Activated CD8-positive, alpha-beta memory T cell treated with anti-CD3 and anti-CD28 coated beads, Interleukin-2, amount 50 U/mL, for 1 hour (primary cell): ENCODE results near the gene HAVCR2.
"Not testable (repeated sequence)": the region's sequence is repeated elsewhere in the genome, so short reads cannot be mapped to it uniquely, and the experiment has no call there.

Source experiments
- DNase-seq: peaks from one replicate; pipeline ENCODE4 v3.0.0-alpha.2; 2020; ENCODE audit errors: extremely low read depth

HAVCR2 gene

DNA sequence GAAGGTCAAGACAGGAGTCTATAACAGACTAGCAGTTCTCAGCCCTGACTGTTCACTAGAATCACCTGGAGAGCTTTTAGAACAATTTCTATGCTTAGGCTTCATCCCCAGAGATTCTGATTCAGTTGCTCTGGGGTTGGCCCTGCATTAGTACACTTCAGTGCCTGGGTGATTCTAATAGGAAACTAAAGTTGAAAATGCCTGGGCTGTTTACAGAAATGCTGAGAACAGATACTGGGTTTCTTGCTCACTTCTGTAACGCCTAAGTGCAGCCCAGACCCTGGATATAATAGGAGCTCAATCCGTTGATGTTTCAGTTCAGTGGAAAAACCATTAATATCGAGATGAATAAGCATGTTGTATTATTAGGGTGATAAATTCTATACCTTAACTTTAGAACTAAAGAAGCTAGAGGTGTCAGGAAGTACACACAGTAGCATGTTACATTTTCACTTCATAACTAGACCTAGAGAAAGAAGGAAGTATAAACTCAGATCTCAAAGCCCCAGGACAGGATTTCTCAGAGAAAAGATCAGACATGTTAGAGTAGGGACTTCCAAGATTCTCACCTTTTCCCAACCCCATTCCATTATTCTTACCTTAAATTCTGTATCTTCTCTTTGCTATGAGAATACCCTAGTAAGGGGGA, 20.4 kb downstream of the HAVCR2 start:
- DNase-seq: no peak

DNA sequence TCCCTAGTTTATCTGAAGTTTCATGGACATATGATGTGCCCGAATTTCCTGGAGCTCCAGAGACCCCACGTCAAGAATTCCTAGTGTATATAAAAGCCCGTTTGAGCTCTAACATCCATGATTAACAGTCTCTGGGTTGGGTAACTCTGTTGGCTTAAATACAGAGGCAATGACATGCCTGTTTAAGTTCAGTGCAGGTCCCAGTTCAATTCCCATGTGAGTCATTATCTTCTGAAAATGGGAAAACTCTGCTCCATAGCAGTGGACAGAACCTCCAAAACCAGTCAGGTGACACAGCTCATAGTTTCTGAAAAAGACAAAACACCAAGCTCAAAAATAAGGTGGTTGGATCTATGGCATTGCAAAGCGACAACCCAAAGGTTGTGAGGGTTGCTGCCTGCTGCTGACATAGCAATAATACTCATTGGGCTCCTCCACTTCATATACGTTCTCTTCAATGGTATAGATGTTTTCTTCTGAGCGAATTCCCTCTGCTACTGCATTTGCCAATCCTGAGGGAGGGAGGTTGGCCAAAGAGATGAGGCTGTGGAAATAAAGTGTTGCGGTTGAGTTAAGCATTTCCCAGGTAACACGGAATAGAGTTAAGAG, 22.0 kb downstream of the HAVCR2 start:
- DNase-seq: no peak

DNA sequence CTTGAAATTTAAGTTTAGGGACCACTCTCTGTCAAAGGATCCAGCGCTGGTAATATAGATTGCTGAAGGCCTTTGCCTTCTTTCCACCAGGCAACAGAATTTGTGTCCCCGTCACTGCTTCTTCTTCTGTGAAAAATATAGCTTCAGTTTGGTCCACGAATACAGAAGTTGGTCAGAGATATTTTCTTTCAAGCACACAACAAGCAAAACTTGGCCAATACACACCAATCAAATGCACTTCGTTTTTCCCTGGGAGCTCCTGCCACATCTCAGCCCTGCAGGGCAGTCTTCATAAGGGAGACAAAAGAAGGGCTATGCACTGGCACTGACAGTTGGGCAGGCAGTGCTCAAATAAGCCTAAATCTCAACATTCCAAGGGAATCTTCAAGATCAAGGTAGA, 22.9 kb downstream of the HAVCR2 start:
- DNase-seq: no peak

DNA sequence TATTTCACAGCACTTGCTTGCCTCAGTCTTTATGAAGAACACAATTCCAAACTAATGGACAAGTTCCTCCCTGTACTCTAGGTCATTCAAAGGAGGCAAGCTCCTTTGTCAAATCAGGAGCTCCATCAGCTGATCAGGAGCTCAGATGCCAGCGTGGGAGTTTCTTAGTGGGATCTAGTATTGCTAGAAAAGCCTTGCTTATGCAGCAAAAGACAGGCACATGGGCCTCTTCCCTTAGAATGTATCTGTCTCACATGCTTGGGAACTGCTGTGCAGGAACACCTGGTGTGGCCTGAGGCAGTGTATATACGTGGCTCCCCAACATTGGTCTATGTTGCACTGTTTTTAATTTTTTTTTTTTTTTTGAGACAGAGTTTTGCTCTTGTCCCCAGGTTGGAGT, 28.6 kb downstream of the HAVCR2 start:
- DNase-seq: no peak

DNA sequence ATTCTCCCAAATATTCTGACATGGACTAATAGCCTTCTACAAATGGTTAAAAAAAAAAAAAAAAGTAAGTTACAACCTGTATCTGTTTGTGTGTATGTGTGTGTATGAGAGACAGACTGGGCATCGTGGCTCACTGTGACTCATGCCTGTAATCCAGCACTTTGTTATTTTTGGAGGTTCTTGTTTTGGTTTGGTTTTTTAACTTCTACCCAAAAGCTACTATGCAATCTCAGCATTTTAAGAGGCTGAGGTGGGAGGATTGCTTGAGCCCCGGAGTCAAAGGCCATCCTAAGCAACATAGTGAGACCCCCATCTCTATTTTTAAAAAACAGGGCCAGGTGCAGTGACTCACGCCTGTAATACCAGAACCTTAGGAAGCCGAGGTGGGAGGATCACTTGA, 32.3 kb downstream of the HAVCR2 start:
- no peak for DNase-seq

DNA sequence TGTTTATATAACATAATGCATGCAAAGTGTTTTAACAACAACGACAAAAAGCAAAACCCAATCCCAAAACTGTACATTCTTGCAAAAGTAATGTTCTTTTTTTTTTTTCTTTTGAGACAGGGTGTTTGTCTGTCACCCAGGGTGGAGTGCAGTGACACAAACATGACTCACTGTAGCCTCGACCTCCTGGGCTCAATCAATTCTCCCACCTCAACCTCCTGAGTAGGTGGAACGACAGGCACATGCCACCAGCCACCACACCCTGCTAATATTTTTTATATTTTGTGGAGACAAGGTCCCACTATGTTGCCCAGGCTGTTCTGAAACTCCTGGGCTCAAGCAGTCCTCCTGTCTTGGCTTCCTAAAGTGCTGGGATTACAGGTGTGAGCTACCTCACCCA, 36.3 kb downstream of the HAVCR2 start:
- DNase-seq: no peak

DNA sequence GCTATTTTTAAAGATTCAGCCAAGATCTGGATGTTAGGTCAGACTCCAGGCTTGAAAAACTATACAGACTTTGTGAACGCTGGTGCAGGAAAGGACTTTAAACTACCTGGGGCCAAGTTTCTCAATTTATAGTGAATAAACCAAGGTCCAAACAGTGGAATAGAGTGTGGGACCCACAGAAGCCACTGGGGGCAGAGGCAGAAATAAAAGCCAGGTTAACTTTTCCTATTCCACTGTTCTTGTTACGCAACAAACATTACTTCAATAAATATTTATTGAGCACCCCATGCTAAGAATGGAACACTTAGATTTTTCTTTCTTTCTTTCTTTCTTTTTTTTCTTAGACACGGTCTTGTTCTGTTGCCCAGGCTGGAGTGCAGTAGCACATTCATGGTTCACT, 38.9 kb downstream of the HAVCR2 start:
- no peak for DNase-seq

DNA sequence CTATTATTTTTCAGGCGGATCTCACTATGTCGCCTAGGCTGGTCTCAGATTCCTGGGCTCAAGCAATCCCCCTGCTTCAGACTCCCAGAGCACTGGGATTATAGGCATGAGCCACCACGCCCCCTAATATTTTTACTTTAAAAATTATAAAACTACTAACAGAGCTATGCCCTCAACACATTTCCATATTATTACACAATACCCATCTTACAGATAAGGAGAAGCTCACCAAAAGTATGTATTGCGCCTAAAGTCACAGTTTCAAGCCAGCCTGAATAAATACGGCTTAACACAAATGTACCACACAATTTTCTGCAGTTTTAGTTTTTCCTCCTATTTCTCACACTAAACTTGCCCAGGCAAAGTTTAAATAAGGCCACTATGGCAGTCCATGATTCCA, 40.1 kb downstream of the HAVCR2 start:
- no peak for DNase-seq

DNA sequence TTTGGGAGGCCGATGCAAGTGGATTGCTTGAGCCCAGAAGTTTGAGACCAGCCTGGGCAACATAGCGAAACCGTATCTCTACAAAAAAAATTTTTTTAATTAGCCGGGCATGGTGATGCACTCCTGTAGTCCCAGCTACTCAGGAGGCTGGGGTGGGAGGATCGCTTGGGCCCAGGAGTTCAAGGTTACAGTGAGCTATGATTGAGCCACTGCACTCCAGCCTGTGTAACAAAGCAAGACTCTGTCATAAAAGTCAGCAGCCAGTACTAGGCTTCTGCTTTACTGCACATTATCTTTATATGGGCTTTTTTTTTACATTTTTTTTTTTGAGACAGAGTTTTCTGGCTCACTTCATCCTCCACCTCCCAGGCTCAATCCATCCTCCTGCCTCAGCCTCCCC, 40.5 kb downstream of the HAVCR2 start:
- DNase-seq: no peak

DNA sequence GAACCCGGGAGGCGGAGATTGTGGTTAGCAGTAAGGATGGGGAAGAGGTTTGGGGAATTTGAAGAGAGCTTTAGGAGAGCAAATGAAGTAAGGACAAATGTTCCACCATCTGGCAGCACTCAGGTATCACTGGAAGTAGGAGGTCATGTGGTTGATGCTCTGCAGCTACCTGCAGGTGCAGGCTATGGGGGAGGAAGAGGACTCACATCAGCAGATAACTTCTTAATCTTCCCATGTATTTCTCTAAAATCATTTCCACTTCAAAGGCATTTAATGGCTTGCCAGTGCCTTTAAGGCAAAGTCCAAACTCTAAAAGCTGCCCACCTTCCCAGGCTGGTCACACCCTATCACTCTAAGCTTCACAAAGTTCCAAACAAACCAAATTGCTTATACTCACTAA, 41.8 kb downstream of the HAVCR2 start:
- DNase-seq: no peak

DNA sequence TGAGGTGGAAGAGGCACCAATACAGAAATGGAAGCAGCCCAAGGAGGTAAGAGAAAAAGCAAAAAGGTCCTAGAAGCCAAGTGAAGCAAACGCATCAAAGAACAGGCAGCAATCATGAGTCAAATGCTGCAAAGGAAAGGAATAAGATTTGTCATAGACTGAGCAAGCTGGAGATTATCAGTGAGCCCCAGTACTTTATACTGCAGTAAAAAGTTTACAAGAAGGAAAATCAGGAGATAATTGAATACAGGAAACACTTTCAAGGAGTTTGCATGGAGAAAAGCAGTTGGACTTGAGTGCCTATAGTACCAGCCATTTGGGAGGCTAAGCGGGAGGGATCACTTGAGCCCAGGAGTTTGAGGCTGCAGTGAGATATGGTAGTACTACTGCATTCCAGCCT, 42.8 kb downstream of the HAVCR2 start:
- DNase-seq: no peak

DNA sequence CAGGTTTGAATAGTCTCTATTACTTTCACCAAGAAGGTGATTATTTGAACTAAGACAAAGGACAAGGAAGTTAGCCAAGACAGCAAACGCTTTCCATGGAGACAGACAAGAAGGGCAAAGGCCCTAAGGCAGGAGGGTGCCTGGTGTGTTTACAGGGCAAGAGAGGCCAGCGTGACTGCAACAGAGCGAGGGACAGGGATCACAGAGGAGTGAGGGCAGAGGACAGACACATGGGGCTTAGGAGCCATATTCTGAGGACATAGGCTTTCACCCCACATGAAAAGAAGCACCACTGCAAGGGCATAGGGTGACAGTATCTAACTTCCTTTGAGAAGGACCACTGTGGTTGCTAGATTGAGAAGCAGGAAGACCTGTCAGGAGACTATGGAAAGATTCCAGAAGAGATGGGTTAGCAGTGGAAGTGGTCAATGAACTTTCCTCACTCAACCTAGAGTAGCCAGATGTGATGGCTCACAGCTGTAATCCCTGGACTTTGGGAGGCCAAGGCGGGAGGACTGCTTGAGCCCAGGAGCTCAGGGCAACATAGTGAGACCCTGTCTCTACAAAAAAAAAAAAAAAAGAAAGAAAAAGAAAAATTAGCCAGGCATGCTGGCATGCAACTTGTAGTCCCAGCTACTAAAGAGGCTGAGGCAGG, 44.9 kb downstream of the HAVCR2 start:
- no peak for DNase-seq

DNA sequence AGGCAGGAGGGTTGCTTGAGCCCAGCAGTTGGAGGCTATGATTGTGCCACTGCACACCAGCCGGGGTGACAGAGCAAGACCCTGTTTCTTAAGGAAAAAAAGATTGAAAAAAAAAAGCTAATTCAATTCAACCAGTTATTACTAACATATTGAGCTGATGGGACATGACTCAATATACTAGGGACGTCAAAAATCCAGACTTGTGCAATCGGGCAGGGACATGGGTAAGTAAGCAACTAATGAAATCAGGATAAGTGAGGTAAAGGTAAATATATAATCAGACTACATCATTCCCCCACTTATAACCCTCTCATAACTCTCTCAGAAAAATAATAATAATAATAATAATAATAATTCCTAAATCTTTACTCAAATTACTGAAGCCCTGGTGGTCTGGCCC, 49.0 kb downstream of the HAVCR2 start:
- no peak for DNase-seq

DNA sequence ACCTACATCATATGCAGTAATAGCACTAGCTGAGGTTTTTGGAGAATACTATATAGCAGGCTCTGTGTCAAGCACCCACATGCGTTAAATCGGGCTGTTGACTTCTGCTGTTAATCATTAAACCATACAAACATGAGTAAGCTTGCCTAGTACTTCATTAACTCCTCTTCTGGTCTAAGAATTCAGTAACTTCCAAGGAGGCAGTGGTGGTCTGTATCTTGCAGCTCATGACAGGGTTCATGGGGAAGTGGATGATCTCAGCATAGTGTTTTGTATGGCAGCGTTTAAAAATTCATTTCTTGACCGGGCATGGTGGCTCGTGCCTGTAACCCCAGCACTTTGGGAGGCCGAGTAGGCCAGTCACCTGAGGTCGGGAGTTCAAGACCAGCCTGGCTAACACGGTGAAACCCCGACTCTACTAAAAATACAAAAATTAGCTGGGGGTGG, 49.7 kb downstream of the HAVCR2 start, which contains the start of gene HAVCR1:
Gene HAVCR1, minus strand, starts transcription at position 24 of the 447 bp plus-strand sequence. CDS start 1,173 bp downstream, outside the sequence.
- DNase-seq: no peak

DNA sequence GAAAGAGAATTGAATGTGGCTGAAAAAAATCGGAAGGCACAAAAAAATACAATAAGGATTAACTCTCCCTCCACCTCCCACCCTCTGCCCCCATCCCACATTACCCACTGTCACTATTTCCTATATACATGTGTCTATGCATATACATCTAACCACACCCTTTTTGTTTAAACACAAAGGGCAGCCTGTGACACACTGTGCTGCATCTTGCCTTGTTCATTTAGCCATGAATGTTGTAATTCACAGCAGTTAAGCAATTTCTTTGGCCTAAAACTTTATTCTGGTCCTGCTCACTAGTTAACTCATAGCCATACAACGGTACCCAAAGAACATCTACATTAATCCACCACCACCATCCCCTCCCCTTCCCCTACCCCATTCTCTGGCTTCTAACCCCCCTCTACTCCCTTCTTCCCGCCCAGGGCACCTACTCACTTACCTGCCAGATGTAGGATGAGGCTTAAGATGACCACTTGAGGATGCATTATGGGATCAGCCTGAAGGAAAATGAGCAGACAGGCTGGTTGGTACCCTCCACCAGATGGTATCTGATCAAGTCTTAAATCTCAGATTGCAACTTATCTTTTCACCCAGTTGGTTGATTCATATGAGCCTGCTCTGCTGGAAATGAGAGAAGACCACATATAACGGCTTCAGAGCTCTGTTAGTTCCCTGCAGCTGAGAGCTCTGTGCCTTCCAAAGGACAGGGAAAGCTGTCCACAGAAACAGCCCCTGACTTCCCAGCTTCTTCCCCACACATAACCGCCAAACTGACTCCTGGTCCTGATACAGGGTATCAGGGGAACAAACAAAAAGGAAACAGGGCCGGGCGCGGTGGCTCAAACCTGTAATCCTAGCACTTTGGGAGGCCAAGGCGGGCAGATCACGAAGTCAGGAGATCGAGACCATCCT, 51.1 kb downstream of the HAVCR2 start:
- DNase-seq: no peak

DNA sequence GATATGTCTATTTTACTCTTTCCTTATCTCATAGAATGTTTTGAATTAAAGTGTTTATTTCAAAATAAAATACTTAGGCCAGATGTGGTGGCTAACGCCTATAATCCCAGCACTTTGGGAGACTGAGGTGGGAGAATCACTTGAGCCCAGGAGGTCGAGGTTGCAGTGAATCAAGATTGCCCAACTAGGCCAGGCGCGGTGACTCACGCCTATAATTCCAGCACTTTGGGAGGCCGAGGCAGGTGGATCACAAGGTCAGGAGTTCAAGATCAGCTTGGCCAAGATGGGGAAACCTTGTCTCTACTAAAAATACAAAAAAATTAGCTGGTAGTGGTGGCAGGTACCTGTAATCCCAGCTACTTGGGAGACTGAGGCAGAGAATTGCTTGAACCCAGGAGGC, 52.0 kb downstream of the HAVCR2 start:
- DNase-seq: not testable (repeated sequence)

DNA sequence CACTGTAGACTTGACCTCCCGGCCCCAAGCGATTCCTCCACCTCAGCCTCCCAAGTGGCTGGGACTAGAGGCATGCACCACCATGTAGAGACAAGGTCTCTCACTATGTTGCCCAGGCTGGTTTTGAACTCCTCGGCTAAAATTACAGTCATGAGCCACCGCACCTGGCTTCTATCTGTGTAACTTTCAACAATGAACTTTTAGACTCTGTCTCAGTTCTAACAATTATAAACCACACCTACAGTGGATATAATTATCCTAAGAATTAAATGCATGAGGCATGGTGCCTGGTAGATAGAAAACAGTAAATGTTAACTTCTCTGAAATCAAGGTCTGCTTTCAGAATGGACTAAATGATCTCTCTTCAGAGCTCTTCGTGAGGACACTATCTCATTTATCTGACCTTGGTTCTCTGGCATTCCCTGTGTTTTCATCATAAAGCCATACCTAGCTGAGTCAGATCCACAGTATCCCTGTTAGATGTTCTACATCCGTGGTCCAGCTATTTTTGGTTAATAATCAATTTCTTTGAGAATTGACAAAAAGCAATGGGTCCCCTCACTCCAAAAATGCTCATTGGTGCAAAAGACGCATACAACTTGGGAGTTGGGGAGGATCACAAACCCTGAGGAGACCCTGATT, 57.1 kb downstream of the HAVCR2 start:
- DNase-seq: no peak

DNA sequence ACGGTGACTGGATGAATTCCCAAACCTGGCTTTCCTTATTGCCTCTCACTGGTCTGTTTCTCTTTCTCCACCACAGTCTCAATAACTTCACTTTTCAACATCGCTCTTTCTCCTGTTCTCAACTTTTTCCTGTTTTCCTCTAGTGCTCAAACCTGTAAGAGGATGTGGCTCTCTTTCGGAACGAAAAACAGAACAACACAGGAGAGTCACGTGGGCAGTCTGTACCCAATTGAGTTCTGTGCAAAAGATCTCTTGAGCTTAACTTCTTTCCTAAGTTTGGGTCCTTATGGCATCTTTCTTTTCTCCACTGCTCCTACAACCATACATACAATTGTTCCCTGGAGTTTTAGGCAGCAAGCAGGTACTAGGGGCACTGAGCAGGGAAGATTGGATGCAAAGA, 58.8 kb downstream of the HAVCR2 start:
- DNase-seq: no peak

DNA sequence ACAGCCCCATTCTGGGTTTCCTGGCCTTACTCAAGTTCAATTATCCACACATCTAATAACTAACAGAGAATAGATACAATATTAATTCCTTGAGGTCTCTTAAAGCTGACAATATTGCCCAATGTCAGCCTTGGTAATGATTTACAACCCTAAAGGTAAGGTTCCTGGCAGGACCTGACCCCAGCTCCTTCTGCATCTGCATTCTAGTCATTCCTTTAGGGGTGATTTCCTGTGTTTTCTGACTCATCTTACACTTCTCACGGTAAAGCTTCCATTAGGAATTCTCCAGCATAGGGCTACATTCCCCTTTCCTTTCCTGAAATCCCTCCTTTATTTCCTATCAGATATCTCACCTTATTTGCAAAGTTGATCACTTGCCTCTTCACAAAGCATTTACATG, 59.2 kb downstream of the HAVCR2 start:
- DNase-seq: no peak

DNA sequence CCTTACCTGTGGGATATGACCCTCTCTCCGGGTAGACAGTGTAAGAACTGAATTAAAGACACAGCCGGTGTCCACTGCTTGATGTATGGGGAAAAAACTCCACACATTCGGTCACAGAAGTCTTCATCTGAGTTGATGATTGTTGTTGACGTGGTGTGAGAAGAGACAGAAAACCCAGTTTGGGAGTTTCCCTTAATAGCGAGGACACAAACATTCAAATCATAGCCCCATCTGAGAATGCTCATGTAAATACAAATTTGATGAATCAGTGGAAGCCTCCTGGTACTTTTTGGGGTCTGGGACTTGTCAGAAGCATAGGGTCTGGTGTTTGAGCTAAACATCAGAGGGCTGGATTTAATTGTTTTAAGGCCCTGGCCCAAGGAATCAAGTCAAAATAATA, 60.9 kb downstream of the HAVCR2 start:
- no peak for DNase-seq

DNA sequence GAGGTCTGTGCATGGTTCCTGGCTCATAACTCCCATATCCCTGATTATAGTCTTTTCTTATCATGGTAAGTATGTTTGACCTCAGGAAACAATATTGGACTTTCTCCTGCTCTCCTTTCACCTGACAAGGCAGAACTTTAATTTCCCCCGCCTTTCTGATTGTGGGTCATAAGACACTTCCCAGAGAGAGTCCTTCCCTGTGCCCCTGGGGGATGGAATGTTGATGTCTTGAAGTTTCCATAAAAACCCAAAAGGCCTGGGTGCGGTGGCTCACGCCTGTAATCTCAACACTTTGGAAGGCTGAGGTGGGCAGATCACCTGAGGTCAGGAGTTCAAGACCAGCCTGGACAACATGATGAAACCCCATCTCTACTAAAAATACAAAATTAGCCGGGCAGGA, 61.8 kb downstream of the HAVCR2 start:
- not testable (repeated sequence) for DNase-seq

DNA sequence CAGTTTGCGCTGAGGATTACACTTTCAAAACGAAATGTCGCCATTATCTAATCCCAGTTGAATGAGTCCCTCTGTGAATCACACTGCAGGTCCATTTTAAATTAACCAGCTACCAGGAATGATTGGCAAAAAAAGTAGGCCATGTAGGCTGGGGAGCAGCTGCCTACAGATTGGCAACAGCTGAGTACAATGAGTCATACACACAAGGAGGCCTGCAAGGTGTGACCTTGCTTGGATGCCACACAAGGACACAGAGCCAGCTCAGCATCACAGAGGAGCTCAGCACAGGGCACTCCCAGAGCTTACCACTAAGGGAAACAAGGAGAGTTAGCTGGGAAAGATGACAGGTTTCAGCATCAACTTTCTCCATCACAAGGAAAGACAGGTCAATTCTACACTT, 62.8 kb downstream of the HAVCR2 start:
- no peak for DNase-seq
